Spleen (tissue), 11 donors: ENCODE results near the gene CACNA2D4. TPM values are rescaled to one million over a fixed set of nuclear protein-coding genes. Genes with fewer than 3 reads are reported as not detected.
A peak's percentile ranks its signal among the peaks of the same experiment; 100 is the strongest.

ENCODE experiments used
- DNase-seq: peaks from one replicate; pipeline ENCODE4 v3.0.0-alpha.2; 2020
- H3K27ac ChIP-seq, 8 donors: fragments of 200-600 bp; sonication (generic) in 7 of 8; 1 replicate in 4 of 8; 2 replicates in 4 of 8; pipeline versions ENCODE4 v1.5.0 to v1.8.0; 2016 to 2021; ENCODE audit warnings: inconsistent platforms in 4 of 8, mild to moderate bottlenecking in 4 of 8, moderate library complexity in 1 of 8
- H3K27me3 ChIP-seq, 7 donors: fragments of 200-600 bp; sonication (generic) in 6 of 7; replicated peaks in 1 of 7; 1 replicate in 4 of 7; 2 replicates in 3 of 7; pipeline versions ENCODE4 v1.5.0 to v1.8.0; 2016 to 2021; ENCODE audit warnings: inconsistent platforms in 3 of 7, mild to moderate bottlenecking in 1 of 7
- H3K36me3 ChIP-seq, 6 donors: fragments of 200-600 bp; sonication (generic) in 5 of 6; 1 replicate in 4 of 6; 2 replicates in 2 of 6; pipeline versions ENCODE4 v1.5.0 to v1.8.0; 2016 to 2021; ENCODE audit warnings: inconsistent platforms in 2 of 6
- H3K4me1 ChIP-seq, 6 donors: fragments of 200-600 bp; sonication (generic) in 5 of 6; 1 replicate in 3 of 6; 2 replicates in 3 of 6; pipeline versions ENCODE4 v1.5.0 to v1.8.0; 2016 to 2021; ENCODE audit warnings: inconsistent platforms in 3 of 6
- H3K4me3 ChIP-seq, 8 donors: fragments of 200-600 bp; sonication (generic) in 7 of 8; 1 replicate in 4 of 8; 2 replicates in 4 of 8; pipeline versions ENCODE4 v1.5.0 to v1.8.0; 2016 to 2021; ENCODE audit warnings: inconsistent platforms in 4 of 8, mild to moderate bottlenecking in 4 of 8, moderate library complexity in 2 of 8
- H3K9me3 ChIP-seq, 8 donors: fragments of 200-600 bp; sonication (generic) in 7 of 8; 1 replicate in 4 of 8; 2 replicates in 4 of 8; pipeline versions ENCODE4 v1.5.0 to v1.8.0; 2016 to 2021; ENCODE audit warnings: inconsistent platforms in 4 of 8
- CTCF ChIP-seq, 11 experiments: fragments of 200-600 bp in 7 of 11; fragments of 450-650 bp in 4 of 11; sonication (generic) in 4 of 11; IDR thresholded peaks in 8 of 11; conservative IDR thresholded peaks in 3 of 11; 1 replicate in 7 of 11; 2 replicates in 4 of 11; pipeline versions ENCODE4 v1.4.0 to v1.8.0; 2016 to 2021; ENCODE audit warnings: antibody characterized with exemption in 11 of 11, inconsistent platforms in 4 of 11, mild to moderate bottlenecking in 1 of 11
- POLR2A ChIP-seq, 3 donors: fragments of 450-650 bp; IDR thresholded peaks; one replicate each; pipeline ENCODE4 v1.5.1; 2017; ENCODE audit warnings: antibody characterized with exemption in 3 of 3, mild to moderate bottlenecking in 1 of 3
- POLR2AphosphoS5 ChIP-seq, 3 donors: sonication (generic); formaldehyde crosslinking; IDR thresholded peaks; one replicate each; pipeline ENCODE4 v1.5.1; 2017; ENCODE audit warnings: antibody characterized with exemption in 3 of 3
- WGBS, 5 donors: extraction: QIAGEN DNeasy Blood & Tissue Kit in 3 of 5; methylation state at CpG; one replicate each; pipeline versions ENCODE4 v1.1.5 to v1.1.7; 2013 to 2018; 5-methylcytosine and 5-hydroxymethylcytosine counted together
- intact Hi-C: fragments of 100-400 bp; cut with DNase I; formaldehyde crosslinking; loops from one replicate; pipeline ENCODE4 v1.15.0; 2023; ENCODE audit warnings: low total_unique reads
- polyA plus RNA-seq, 3 donors: library from polyadenylated mRNA; stranded (reverse); fragments of 200-250 nt; gene quantifications; one replicate each; pipeline ENCODE4 v1.2.1, GENCODE V29; 2013
- total RNA-seq, 7 donors: library from RNA; depleted of rRNA in 3 of 7; stranded (reverse); fragments of >200 nt in 3 of 7; fragmentation: NEBNext Ultra II Directional in 4 of 7; extraction: Animal tissue kit (Norgen Biotek cat#: 25700) in 4 of 7; gene quantifications; one replicate each; pipeline versions ENCODE4 v1.1.0 to v1.2.1, GENCODE V29; 2016 to 2021
- donor health status: healthy with polysubstance abuse.
- donor health status: DM: no; HTN: no; CAD: no; lungs with moderate emphysema.
- donor health status: DM: no; HTN: no; CAD: no.
- donor health status: Bipolar disorder and iron deficiency.
- donor health status: healthy.
- donor health status: DM: no; HTN: no; CAD: no.
- donor health status: DM: yes; HTN: yes; CAD: no.

CACNA2D4 gene
- total and polyA plus RNA-seq, 10 donors: 3.3 to 11.8 (median 7.0) TPM

- no peaks in the 10 kb centered on the region for H3K36me3 ChIP-seq
- intact Hi-C loops: no loop called here
- peak; percentile 50 for DNase-seq
- H3K4me3 ChIP-seq: no peak overlapping the region
- peak overlapping the region in 2 of 8 donors; percentile 64 for H3K27ac ChIP-seq
- no peaks in the 10 kb centered on the region for H3K9me3 ChIP-seq
- peaks cover 0 to 25% (median 3%) of the 10 kb centered on the region in 7 donors for H3K27me3 ChIP-seq
- 70 to 81% (median 78%) methylated on average over 3 of the region's 3 CpGs for WGBS, 5 donors
- no peak for TF ChIP-seq POLR2A (IDR thresholded peaks at IDR 0.05)
- TF ChIP-seq POLR2AphosphoS5 (IDR thresholded peaks at IDR 0.05): no peak
- no peak for TF ChIP-seq CTCF (IDR thresholded peaks at IDR 0.05 in 8 of 11, conservative IDR thresholded peaks at IDR 0.05 in 3 of 11)
- peaks cover 0 to 61% (median 24%) of the 10 kb centered on the region in 6 donors for H3K4me1 ChIP-seq
These were observed 7.2 kb upstream of the CACNA2D4 start for GRCh38 chr12:1925684-1926006.

- 64 to 72% (median 67%) methylated on average over 7 of the region's 7 CpGs for WGBS, 5 donors
- DNase-seq: peak; percentile 70
These were observed 6.7 kb upstream of the CACNA2D4 start for GRCh38 chr12:1924996-1925683.

GRCh38 chr12:1922985-1923384 lies 4.5 kb upstream of the CACNA2D4 start:
- H3K4me1 ChIP-seq: peaks cover 0 to 73% (median 25%) of the 10 kb centered on the region in 6 donors
- peak; percentile 66 for DNase-seq
- WGBS, 5 donors: 85 to 92% (median 87%) methylated on average over 12 of the region's 12 CpGs
- no peaks in the 10 kb centered on the region for H3K9me3 ChIP-seq
- TF ChIP-seq CTCF (IDR thresholded peaks at IDR 0.05 in 8 of 11, conservative IDR thresholded peaks at IDR 0.05 in 3 of 11) (no peak), POLR2A (IDR thresholded peaks at IDR 0.05) (no peak), POLR2AphosphoS5 (IDR thresholded peaks at IDR 0.05) (no peak)
- intact Hi-C loops: no loop called here
- H3K27ac ChIP-seq: peak overlapping the region in 1 of 8 donors; percentile 9
- no peak overlapping the region for H3K4me3 ChIP-seq
- peaks cover 0 to 17% (median 3%) of the 10 kb centered on the region in 7 donors for H3K27me3 ChIP-seq
- H3K36me3 ChIP-seq: no peaks in the 10 kb centered on the region

More at GRCh38 chr12:1924996-1925683, 6.7 kb upstream of the CACNA2D4 start:
- Histone ChIP-seq H3K27me3 (peaks cover 0 to 25% (median 3%) of the 10 kb centered on the region in 7 donors), H3K9me3 (no peaks in the 10 kb centered on the region), H3K4me3 (peak overlapping the region in 1 of 8 donors; percentile 15), H3K36me3 (no peaks in the 10 kb centered on the region), H3K4me1 (peaks cover 0 to 60% (median 22%) of the 10 kb centered on the region in 6 donors), H3K27ac (peak overlapping the region in 4 of 8 donors; percentile 26 to 64 (median 54))
- TF ChIP-seq POLR2A (IDR thresholded peaks at IDR 0.05) (no peak), CTCF (IDR thresholded peaks at IDR 0.05 in 8 of 11, conservative IDR thresholded peaks at IDR 0.05 in 3 of 11) (no peak), POLR2AphosphoS5 (IDR thresholded peaks at IDR 0.05) (no peak)
- intact Hi-C loops: no loop called here

GRCh38 chr12:1922075-1922709 lies 3.7 kb upstream of the CACNA2D4 start:
- Histone ChIP-seq H3K27me3 (peaks cover 0 to 17% (median 3%) of the 10 kb centered on the region in 7 donors), H3K36me3 (no peaks in the 10 kb centered on the region), H3K4me3 (peak overlapping the region in 3 of 8 donors; percentile 7 to 21 (median 18)), H3K9me3 (no peaks in the 10 kb centered on the region), H3K4me1 (peaks cover 0 to 80% (median 33%) of the 10 kb centered on the region in 6 donors), H3K27ac (no peak overlapping the region)
- WGBS, 5 donors: 47 to 81% (median 59%) methylated on average over 32 to 40 of the region's 40 CpGs
- DNase-seq: peak; percentile 78
- intact Hi-C loops: no loop called here
- peak in 2 of 3 donors; percentile 41 to 53 for TF ChIP-seq POLR2AphosphoS5 (IDR thresholded peaks at IDR 0.05)
- peak in 2 of 11 experiments; percentile 25 to 47 for TF ChIP-seq CTCF (IDR thresholded peaks at IDR 0.05 in 8 of 11, conservative IDR thresholded peaks at IDR 0.05 in 3 of 11)
- no peak for TF ChIP-seq POLR2A (IDR thresholded peaks at IDR 0.05)
